Erythroblast (primary cell): ENCODE measurements around the gene C1orf116.

Experiments used
- GATA1 ChIP-seq: IDR thresholded peaks from 2 replicates; pipeline ENCODE4 v1.6.1; 2011; ENCODE audit warnings: low read depth, mild to moderate bottlenecking, control low read depth, low read length, moderate library complexity
- POLR2A ChIP-seq: IDR thresholded peaks from 2 replicates; pipeline ENCODE4 v1.6.1; 2011; ENCODE audit warnings: mild to moderate bottlenecking, low read length

DNA sequence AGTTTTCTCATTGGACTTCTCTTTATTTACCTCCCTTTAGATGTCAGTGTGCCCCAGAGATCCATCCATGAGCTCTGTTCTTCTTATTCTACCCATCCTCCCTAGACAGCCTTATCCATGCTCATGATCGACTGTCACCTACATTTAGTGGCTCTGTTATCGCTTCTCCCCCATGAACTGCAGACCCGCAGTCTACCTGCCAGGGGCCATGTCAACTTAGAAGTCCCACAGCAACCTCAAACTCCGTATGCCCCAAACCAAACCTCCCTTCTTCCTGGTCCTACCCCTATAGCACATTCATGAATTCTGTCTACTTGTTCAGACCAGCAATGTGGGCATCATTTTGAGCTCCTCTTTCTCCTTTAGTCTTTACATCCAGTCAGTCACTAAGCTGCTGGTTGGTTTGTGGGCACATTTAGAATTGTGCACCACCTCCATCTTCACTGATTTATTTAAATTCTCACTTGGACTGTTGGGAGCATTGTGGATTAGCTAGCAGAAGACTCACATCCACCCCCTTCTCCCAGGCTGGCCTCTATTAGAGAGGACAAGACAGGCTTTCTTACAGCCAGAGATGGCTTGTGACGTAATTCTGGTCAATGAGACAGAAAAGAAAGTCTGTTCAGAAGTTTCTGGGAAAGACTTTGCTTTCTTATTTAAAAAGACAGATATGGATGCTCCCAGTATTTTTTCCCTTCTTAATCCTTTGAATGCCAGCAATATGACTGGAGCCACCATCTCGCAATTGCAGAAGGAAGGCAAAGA lies 19.1 kb downstream of the C1orf116 start:
- TF ChIP-seq POLR2A (no peak), GATA1 (no peak)
